ENCODE data around the gene PGLYRP2.

The PGLYRP2 gene

GRCh38 chr19:15456871-15457700 lies 22.2 kb downstream of the PGLYRP2 start:
- in situ Hi-C loops (cut with MboI; ENCODE audit: low sequenced_read_pairs), result no loop called here

GRCh38 chr19:15456441-15456840 lies 22.9 kb downstream of the PGLYRP2 start:
- in situ Hi-C loops (cut with MboI; ENCODE audit: low sequenced_read_pairs), result no loop called here

- in situ Hi-C loops (cut with MboI; ENCODE audit: low sequenced_read_pairs), result no loop called here
Observed at GRCh38 chr19:15455996-15456395, 23.3 kb downstream of the PGLYRP2 start.

GRCh38 chr19:15453906-15454860 lies 25.1 kb downstream of the PGLYRP2 start:
- in situ Hi-C loops (cut with MboI; ENCODE audit: low sequenced_read_pairs), result no loop called here

GRCh38 chr19:15453091-15453578 lies 26.2 kb downstream of the PGLYRP2 start:
- in situ Hi-C loops (cut with MboI; ENCODE audit: low sequenced_read_pairs), result no loop called here

GRCh38 chr19:15452111-15453047 lies 26.9 kb downstream of the PGLYRP2 start:
- in situ Hi-C loops (cut with MboI; ENCODE audit: low sequenced_read_pairs), result no loop called here

GRCh38 chr19:15450528-15450890 lies 28.8 kb downstream of the PGLYRP2 start:
- in situ Hi-C loops (cut with MboI; ENCODE audit: low sequenced_read_pairs), result no loop called here

GRCh38 chr19:15449620-15450527 lies 29.4 kb downstream of the PGLYRP2 start, which contains the start of gene WIZ:
Gene WIZ (minus strand): TSS chr19:15449956. CDS start chr19:15448307, 1,649 bp downstream.
- in situ Hi-C loops (cut with MboI; ENCODE audit: low sequenced_read_pairs), result no loop called here

GRCh38 chr19:15448778-15449619 lies 30.3 kb downstream of the PGLYRP2 start:
- in situ Hi-C loops (cut with MboI; ENCODE audit: low sequenced_read_pairs), result no loop called here

- in situ Hi-C loops (cut with MboI; ENCODE audit: low sequenced_read_pairs), result no loop called here
Observed at GRCh38 chr19:15448044-15448777, 31.1 kb downstream of the PGLYRP2 start.

- in situ Hi-C loops (cut with MboI; ENCODE audit: low sequenced_read_pairs), result no loop called here
Observed at GRCh38 chr19:15447057-15447456, 32.2 kb downstream of the PGLYRP2 start.

- in situ Hi-C loops (cut with MboI; ENCODE audit: low sequenced_read_pairs), result no loop called here
Observed at GRCh38 chr19:15445807-15446376, 33.4 kb downstream of the PGLYRP2 start.

GRCh38 chr19:15445227-15445605 lies 34.1 kb downstream of the PGLYRP2 start:
- in situ Hi-C loops (cut with MboI; ENCODE audit: low sequenced_read_pairs), result no loop called here

- in situ Hi-C loops (cut with MboI; ENCODE audit: low sequenced_read_pairs), result no loop called here
Observed at GRCh38 chr19:15444505-15445226, 34.6 kb downstream of the PGLYRP2 start.

- in situ Hi-C loops (cut with MboI; ENCODE audit: low sequenced_read_pairs), result no loop called here
Observed at GRCh38 chr19:15443838-15444237, 35.5 kb downstream of the PGLYRP2 start.

GRCh38 chr19:15443325-15443724 lies 36.0 kb downstream of the PGLYRP2 start:
- in situ Hi-C loops (cut with MboI; ENCODE audit: low sequenced_read_pairs), result no loop called here
